Panc1 (cell line): ENCODE measurements around the gene PDS5B. TPM values are rescaled to one million over a fixed set of nuclear protein-coding genes. Genes with fewer than 3 reads are reported as not detected.
A peak's percentile ranks its signal among the peaks of the same experiment; 100 is the strongest.

Source experiments
- ATAC-seq: fragments of 200-7000 bp; cut with Tn5 transposase; 2 replicates; pipeline ENCODE4 v1.9.1; 2020; ENCODE audit warnings: mild to moderate bottlenecking, moderate library complexity
- BruUV-seq: library from RNA; stranded (reverse); fragments of 400-500 nt; replicated peaks from 2 replicates; lab custom pipeline; 2021; lab: Mats Ljungman, UMichigan
- CTCF ChIA-PET: fragments of 300-600 bp; sonication (Branson Sonifier 250); formaldehyde crosslinking; loops from one replicate; lab custom pipeline; 2022; ENCODE audit warnings: antibody characterized with exemption; lab: Charles Lee
- POLR2A ChIA-PET: fragments of 300-600 bp; sonication (Branson Sonifier 250); formaldehyde crosslinking; loops from one replicate; lab custom pipeline; 2022; ENCODE audit warnings: antibody characterized with exemption; lab: Charles Lee
- DNase-seq: peaks from one replicate; pipeline ENCODE4 v3.0.0-alpha.2; 2010; ENCODE audit warnings: low read depth, low spot score
- H3K27ac ChIP-seq: 2 replicates; pipeline ENCODE4 v1.5.1; 2011; ENCODE audit warnings: mild to moderate bottlenecking, low read length, inconsistent platforms
- H3K27me3 ChIP-seq: fragments of 200-500 bp; sonication (Bioruptor generic); 2 replicates; pipeline ENCODE4 v1.6.0; 2014; ENCODE audit warnings: low read length, inconsistent platforms; ENCODE audit not compliant: control insufficient read depth, insufficient read depth
- H3K36me3 ChIP-seq: fragments of 200-500 bp; sonication (Bioruptor generic); 2 replicates; pipeline ENCODE4 v1.5.1; 2014; ENCODE audit warnings: inconsistent platforms, mild to moderate bottlenecking, low read length, moderate library complexity; ENCODE audit not compliant: control insufficient read depth, insufficient read depth
- H3K4me1 ChIP-seq: 2 replicates; pipeline ENCODE4 v1.5.1; 2011; ENCODE audit warnings: inconsistent platforms, mild to moderate bottlenecking, low read length, moderate library complexity; ENCODE audit not compliant: control insufficient read depth, insufficient read depth
- H3K4me3 ChIP-seq, 2 experiments: 2 replicates each; pipeline ENCODE4 v1.5.1; 2011 to 2012; ENCODE audit warnings: low read depth in 2 of 2, low read length in 2 of 2, mild to moderate bottlenecking in 2 of 2, inconsistent platforms in 1 of 2, moderate library complexity in 1 of 2
- H3K9me3 ChIP-seq: fragments of 200-500 bp; sonication (Bioruptor generic); 2 replicates; pipeline ENCODE4 v1.5.1; 2014; ENCODE audit warnings: low read depth, mild to moderate bottlenecking, inconsistent platforms, low read length, moderate library complexity; ENCODE audit not compliant: control insufficient read depth, insufficient read depth
- POLR2AphosphoS5 ChIP-seq: IDR thresholded peaks from 2 replicates; pipeline ENCODE4 v1.6.1; 2012; ENCODE audit warnings: mild to moderate bottlenecking, low read depth, low read length, moderate library complexity
- SIN3A ChIP-seq: IDR thresholded peaks from 2 replicates; pipeline ENCODE4 v1.6.1; 2012; ENCODE audit warnings: low read depth, mild to moderate bottlenecking, low read length, moderate library complexity, borderline replicate concordance; ENCODE audit not compliant: insufficient read depth
- TCF7L2 ChIP-seq: IDR thresholded peaks from 2 replicates; pipeline ENCODE4 v1.6.1; 2011; ENCODE audit warnings: mild to moderate bottlenecking, low read depth, low read length, inconsistent platforms
- in situ Hi-C: cut with HindIII; loops from 2 replicates; pipeline ENCODE4 v1.10.0; 2016; ENCODE audit warnings: low sequenced_read_pairs, low pct_unique_long_range_greater_than_20kb
- intact Hi-C: fragments of 100-400 bp; cut with micrococcal nuclease; formaldehyde crosslinking; loops from one replicate; pipeline ENCODE4 v1.10.0; 2022; ENCODE audit not compliant: unreplicated experiment
- total RNA-seq: library from RNA; stranded (reverse); gene quantifications from one replicate; pipeline ENCODE4 v1.2.1, GENCODE V29; 2021; ENCODE audit not compliant: unreplicated experiment
- TF ChIP-seq, protein P1 (sequence below), 2 experiments: IDR thresholded peaks; 2 replicates each; pipeline ENCODE4 v1.6.1; 2011 to 2012; ENCODE audit warnings: low read depth in 2 of 2, control low read depth in 1 of 2, low read length in 1 of 2, mild to moderate bottlenecking in 1 of 2, moderate library complexity in 1 of 2; ENCODE audit not compliant: insufficient read depth in 1 of 2
- TF ChIP-seq, protein P2 (sequence below): fragments of 450-650 bp; IDR thresholded peaks from 2 replicates; pipeline ENCODE4 v1.5.1; 2017; ENCODE audit warnings: mild to moderate bottlenecking

PDS5B gene
- total RNA-seq, 1 experiment from 2014 or later = 33.9 TPM

DNA sequence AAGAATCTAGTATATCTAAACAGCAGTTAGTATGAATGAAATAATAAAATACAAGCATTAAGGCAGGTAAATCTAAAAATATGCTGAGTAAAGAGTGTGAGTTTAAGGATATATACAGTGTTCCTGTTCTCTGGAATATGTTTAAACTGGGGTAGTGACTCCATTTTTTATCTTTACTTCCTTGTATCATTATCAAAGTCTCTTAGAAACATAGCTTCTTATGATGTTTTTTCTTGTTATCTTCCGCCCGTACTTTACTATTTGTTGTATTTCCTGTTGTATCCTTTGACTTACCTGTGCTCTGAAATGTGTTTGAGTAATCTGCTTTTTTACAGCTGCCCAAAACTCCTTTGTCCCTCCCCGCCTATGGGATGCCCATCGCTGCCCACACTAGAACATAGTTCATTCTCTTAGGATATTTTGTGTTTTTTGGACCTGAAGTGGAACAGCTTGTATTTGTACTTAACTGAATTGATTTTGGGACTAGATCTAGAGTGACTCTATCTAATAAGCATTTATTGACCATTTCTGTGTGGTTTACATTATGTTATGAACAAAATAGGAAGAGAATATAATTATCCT, 80.8 kb downstream of the PDS5B start:
- in situ Hi-C loops (no loop called here), intact Hi-C loops (no loop called here)
- no peak overlapping the region for H3K27ac ChIP-seq
- CTCF ChIA-PET = no interaction called here
- DNase-seq (no peak), ATAC-seq (no peak)
- no peak overlapping the region for H3K4me3 ChIP-seq
- TF ChIP-seq POLR2AphosphoS5 (no peak), TCF7L2 (no peak), SIN3A (no peak)
- TF ChIP-seq, protein P1, sequence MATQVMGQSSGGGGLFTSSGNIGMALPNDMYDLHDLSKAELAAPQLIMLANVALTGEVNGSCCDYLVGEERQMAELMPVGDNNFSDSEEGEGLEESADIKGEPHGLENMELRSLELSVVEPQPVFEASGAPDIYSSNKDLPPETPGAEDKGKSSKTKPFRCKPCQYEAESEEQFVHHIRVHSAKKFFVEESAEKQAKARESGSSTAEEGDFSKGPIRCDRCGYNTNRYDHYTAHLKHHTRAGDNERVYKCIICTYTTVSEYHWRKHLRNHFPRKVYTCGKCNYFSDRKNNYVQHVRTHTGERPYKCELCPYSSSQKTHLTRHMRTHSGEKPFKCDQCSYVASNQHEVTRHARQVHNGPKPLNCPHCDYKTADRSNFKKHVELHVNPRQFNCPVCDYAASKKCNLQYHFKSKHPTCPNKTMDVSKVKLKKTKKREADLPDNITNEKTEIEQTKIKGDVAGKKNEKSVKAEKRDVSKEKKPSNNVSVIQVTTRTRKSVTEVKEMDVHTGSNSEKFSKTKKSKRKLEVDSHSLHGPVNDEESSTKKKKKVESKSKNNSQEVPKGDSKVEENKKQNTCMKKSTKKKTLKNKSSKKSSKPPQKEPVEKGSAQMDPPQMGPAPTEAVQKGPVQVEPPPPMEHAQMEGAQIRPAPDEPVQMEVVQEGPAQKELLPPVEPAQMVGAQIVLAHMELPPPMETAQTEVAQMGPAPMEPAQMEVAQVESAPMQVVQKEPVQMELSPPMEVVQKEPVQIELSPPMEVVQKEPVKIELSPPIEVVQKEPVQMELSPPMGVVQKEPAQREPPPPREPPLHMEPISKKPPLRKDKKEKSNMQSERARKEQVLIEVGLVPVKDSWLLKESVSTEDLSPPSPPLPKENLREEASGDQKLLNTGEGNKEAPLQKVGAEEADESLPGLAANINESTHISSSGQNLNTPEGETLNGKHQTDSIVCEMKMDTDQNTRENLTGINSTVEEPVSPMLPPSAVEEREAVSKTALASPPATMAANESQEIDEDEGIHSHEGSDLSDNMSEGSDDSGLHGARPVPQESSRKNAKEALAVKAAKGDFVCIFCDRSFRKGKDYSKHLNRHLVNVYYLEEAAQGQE (IDR thresholded peaks at IDR 0.05; ENCODE audit: insufficient read depth in 1 of 2, low read depth in 2 of 2, low read length in 1 of 2) = no peak
- TF ChIP-seq, protein P2, sequence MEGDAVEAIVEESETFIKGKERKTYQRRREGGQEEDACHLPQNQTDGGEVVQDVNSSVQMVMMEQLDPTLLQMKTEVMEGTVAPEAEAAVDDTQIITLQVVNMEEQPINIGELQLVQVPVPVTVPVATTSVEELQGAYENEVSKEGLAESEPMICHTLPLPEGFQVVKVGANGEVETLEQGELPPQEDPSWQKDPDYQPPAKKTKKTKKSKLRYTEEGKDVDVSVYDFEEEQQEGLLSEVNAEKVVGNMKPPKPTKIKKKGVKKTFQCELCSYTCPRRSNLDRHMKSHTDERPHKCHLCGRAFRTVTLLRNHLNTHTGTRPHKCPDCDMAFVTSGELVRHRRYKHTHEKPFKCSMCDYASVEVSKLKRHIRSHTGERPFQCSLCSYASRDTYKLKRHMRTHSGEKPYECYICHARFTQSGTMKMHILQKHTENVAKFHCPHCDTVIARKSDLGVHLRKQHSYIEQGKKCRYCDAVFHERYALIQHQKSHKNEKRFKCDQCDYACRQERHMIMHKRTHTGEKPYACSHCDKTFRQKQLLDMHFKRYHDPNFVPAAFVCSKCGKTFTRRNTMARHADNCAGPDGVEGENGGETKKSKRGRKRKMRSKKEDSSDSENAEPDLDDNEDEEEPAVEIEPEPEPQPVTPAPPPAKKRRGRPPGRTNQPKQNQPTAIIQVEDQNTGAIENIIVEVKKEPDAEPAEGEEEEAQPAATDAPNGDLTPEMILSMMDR = no peak
- no peaks in the 10 kb centered on the region for H3K27me3 ChIP-seq
- POLR2A ChIA-PET = no interaction called here
- H3K4me1 ChIP-seq = no peaks in the 10 kb centered on the region
- BruUV-seq = no TSS peak
- no peaks in the 10 kb centered on the region; the same call in 1 of the 2 replicates for H3K36me3 ChIP-seq
- H3K9me3 ChIP-seq = no peaks in the 10 kb centered on the region

DNA sequence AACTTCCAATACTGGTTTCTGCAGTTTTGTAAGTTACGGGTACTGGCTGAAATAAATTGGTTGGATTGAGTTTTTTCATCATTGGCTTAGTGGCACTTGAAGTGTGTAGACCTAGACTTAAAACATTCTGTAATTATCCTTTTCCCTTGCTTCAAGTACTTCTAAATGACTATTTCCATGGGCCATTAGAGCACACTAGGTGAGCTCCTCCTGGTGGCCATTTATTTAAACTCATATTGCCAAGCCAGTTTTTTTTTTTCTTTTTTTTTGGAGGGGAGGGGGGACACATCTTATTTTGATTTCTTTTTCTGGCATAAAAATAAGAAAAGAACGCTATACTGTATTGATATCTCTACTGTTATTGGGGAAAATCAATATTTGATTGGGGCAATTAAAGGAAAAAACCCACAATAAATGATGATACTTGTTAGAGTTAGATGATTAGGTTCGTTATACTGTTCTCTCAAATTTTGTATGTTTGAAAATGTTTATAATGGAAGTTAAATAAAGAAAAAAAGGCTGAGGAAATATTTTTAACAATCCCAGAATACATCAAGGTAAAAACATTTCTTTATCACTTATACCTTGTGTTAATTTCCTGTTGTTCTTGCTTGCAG, 82.9 kb downstream of the PDS5B start:
- Histone ChIP-seq H3K27ac (no peak overlapping the region), H3K4me1 (no peaks in the 10 kb centered on the region), H3K4me3 (no peak overlapping the region), H3K36me3 (no peaks in the 10 kb centered on the region; the same call in 1 of the 2 replicates), H3K27me3 (no peaks in the 10 kb centered on the region), H3K9me3 (no peaks in the 10 kb centered on the region)
- no peak for DNase-seq
- TF ChIP-seq, protein P2 = peak; percentile 71; the same call in 1 of the 2 replicates
- TF ChIP-seq TCF7L2 = no peak
- ChIA-PET POLR2A (interaction anchor here (0.6 kb wide), 1 partner anchor 32 kb away, joined by 3 read pairs; no protein-coding TSS in a partner anchor), CTCF (interaction anchor here (0.6 kb wide), 3 partner anchors 29 to 77 kb away, joined by 3 to 4 read pairs (median 3); no protein-coding TSS in a partner anchor)
- TSS peak; percentile 25 for BruUV-seq
- intact Hi-C loops = no loop called here
- in situ Hi-C loops = no loop called here
- ATAC-seq = no peak
